Right cardiac atrium (tissue), 5 donors: ENCODE measurements around the gene BOC. TPM values are rescaled to one million over a fixed set of nuclear protein-coding genes. Genes with fewer than 3 reads are reported as not detected.

Experiments
- ATAC-seq, 2 donors: fragments of 200-7000 bp; cut with Tn5 transposase; one replicate each; pipeline versions ENCODE4 v1.8.0 to v1.9.1; 2020; ENCODE audit warnings: moderate library complexity in 2 of 2, mild to moderate bottlenecking in 1 of 2
- DNase-seq, 3 donors: peaks; one replicate each; pipeline ENCODE4 v3.0.0-alpha.2; 2020
- H3K27ac ChIP-seq: one replicate; pipeline ENCODE4 v1.5.1; 2013; ENCODE audit warnings: mild to moderate bottlenecking, low read length, control low read depth, moderate library complexity
- H3K27me3 ChIP-seq: one replicate; pipeline ENCODE4 v1.6.1; 2013; ENCODE audit not compliant: control insufficient read depth, insufficient read depth
- H3K4me1 ChIP-seq: one replicate; pipeline ENCODE4 v1.6.1; 2013; ENCODE audit warnings: low read length; ENCODE audit not compliant: control insufficient read depth, insufficient read depth
- H3K4me3 ChIP-seq: one replicate; pipeline ENCODE4 v1.5.1; 2013; ENCODE audit warnings: low read length, control low read depth
- H3K9me3 ChIP-seq: one replicate; pipeline ENCODE4 v1.6.1; 2013; ENCODE audit warnings: low read length; ENCODE audit not compliant: control insufficient read depth
- WGBS: extraction: QIAGEN DNeasy Blood & Tissue Kit; methylation state at CpG from one replicate; pipeline ENCODE4 v1.1.7; 2013; 5-methylcytosine and 5-hydroxymethylcytosine counted together
- intact Hi-C, 4 donors: fragments of 100-400 bp; cut with DNase I; formaldehyde crosslinking; loops; one replicate each; pipeline versions ENCODE4 v1.11.0 to v1.14.0; 2022 to 2023
- polyA plus RNA-seq: library from polyadenylated mRNA; stranded (reverse); fragments of 200-250 nt; gene quantifications from one replicate; pipeline ENCODE4 v1.2.3, GENCODE V29; 2013
- total RNA-seq, 4 donors: library from RNA; stranded (reverse); fragmentation: NEBNext Ultra II Directional; extraction: Animal tissue kit (Norgen Biotek cat#: 25700); gene quantifications; one replicate each; pipeline ENCODE4 v1.2.1, GENCODE V29; 2021
- donor health status: healthy with polysubstance abuse.
- donor health status: DM: no; HTN: yes; CAD: no.
- donor health status: DM: no; HTN: no; CAD: no.
- donor health status: DM: no; HTN: yes; CAD: no; lungs with severe emphysema.
- donor health status: DM: yes; HTN: yes; CAD: no.

BOC gene
- total and polyA plus RNA-seq, 5 donors: 5.2 to 45.3 (median 13.6) TPM

- H3K27me3 ChIP-seq: no peaks in the 10 kb centered on the region
- no peak overlapping the region for H3K27ac ChIP-seq
- DNase-seq: no peak
- H3K9me3 ChIP-seq: no peaks in the 10 kb centered on the region
- ATAC-seq: no peak
- no peak overlapping the region for H3K4me3 ChIP-seq
- peaks cover 5% of the 10 kb centered on the region for H3K4me1 ChIP-seq
- intact Hi-C loops: no loop called here
- WGBS: 77% methylated on average over 4 of the region's 4 CpGs
These were observed 41.2 kb downstream of the BOC start for GRCh38 chr3:113252553-113252952.

DNA sequence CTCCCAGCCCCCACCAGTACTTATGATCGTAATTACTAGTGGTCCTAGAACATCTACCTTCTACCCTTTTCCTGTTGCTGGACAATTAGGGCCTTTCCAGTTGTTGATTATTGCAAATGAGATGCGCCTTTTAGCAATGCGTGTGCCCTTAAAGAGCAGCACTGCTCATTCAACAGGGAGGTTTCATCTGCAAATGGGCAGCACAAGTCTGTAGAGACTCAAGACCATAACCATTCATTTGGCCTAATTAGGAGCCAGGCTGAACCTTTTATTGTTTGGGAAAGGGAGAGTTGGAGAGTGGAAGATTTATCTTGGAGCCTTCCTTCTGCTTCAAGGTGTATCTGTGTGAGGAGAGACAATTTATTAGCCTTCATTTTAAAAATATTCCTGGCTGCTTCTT is 42.3 kb downstream of the BOC start:
- DNase-seq (no peak), ATAC-seq (no peak)
- H3K4me1 ChIP-seq: peaks cover 2% of the 10 kb centered on the region
- intact Hi-C loops: no loop called here
- no peak overlapping the region for H3K4me3 ChIP-seq
- H3K9me3 ChIP-seq: no peaks in the 10 kb centered on the region
- no peak overlapping the region for H3K27ac ChIP-seq
- no peaks in the 10 kb centered on the region for H3K27me3 ChIP-seq
- 89% methylated on average over 3 of the region's 3 CpGs for WGBS

DNA sequence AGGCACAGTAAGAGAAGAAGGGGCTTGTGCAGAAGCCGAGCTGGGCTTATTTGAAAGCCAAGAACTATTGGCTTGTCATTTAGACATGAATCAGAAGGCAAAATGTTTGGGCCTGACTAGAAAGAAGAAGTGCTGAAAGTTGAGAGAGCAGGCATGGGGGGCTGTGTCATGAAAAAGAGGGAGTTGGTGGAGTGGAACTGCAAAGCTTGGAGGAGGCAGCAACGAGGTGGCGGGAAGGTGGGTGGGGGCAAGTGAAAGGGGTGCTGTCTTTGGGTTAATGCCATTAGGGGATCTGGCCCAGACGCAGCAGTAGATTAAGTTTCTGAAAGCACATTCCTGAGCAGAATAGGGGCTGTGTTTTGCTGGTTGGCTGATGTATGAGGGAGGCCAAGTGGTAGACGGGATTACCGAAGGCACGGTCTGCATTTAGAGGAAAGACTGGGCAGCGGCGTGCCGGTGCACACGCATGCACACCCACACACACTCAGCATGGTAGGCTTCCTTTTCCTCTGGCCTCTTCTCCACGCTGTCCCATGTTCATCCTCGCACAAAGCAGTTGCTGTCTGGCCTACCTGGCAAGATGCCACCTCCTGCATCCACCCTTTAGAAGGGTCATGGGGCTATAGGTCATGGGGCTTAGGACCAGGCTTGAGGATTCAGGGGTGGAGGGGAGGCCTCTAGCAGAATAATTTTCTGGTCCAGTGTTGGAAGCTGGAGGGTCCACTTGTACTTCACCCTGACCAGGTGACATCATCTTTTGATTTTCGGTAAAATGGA is 43.0 kb downstream of the BOC start:
- intact Hi-C loops: no loop called here
- peak; percentile 71 to 75 for ATAC-seq
- H3K27ac ChIP-seq: peak overlapping the region; percentile 10

DNA sequence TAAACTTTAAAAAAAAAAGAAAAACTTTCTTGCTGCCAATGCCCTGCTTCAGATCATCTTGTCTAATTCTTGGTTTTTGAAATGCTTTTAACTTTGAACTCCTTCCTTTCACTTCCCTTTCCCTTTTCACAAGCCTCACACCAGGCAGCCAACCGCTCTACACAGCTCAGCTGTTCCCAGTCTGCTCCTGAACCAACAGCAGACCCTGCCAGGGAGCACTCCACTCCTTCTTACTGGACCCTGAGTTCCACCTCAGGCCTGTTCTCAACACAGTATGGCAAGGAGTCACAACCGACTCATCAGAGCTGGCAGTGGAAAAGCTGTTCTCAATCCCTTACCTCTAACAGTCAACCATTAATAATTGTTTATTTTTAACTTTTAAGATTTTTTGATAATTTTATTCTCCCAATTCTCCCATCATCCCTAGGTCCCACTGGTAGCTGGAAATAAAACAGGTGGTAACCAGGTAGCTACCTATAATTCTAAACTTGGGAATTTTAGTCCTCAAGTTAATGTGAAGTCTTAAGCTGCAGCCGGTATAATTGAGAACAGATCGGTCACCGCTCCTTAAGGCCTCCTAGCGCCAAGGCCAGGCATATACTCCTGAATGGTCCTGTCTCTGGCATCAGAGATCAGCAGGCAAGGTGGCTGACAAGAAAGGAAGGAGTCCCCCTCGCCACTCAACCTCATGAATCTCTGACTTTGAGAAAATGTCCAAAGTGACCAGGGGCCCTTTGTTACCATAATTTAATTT is 43.9 kb downstream of the BOC start:
- peak; percentile 52 to 61 for ATAC-seq
- H3K4me1 ChIP-seq: peaks cover 2% of the 10 kb centered on the region
- 83% methylated on average over 7 of the region's 7 CpGs for WGBS

More for the DNA sequence above, 43.0 kb downstream of the BOC start:
- no peak overlapping the region for H3K4me3 ChIP-seq
- H3K27me3 ChIP-seq: no peaks in the 10 kb centered on the region
- DNase-seq: peak; percentile 53 to 81 (median 76)
- 56% methylated on average over 14 of the region's 14 CpGs for WGBS
- peaks cover 2% of the 10 kb centered on the region for H3K4me1 ChIP-seq
- H3K9me3 ChIP-seq: no peaks in the 10 kb centered on the region

GRCh38 chr3:113255854-113256615 is 44.7 kb downstream of the BOC start:
- Histone ChIP-seq H3K9me3 (no peaks in the 10 kb centered on the region), H3K27ac (no peak overlapping the region), H3K27me3 (no peaks in the 10 kb centered on the region), H3K4me3 (no peak overlapping the region), H3K4me1 (peaks cover 2% of the 10 kb centered on the region)
- WGBS: 85% methylated on average over 7 of the region's 7 CpGs
- intact Hi-C loops: no loop called here
- ATAC-seq (no peak), DNase-seq (no peak)

More for the DNA sequence above, 43.9 kb downstream of the BOC start:
- no peak overlapping the region for H3K27ac ChIP-seq
- no peak overlapping the region for H3K4me3 ChIP-seq
- no peak for DNase-seq
- no peaks in the 10 kb centered on the region for H3K9me3 ChIP-seq
- no peaks in the 10 kb centered on the region for H3K27me3 ChIP-seq
- intact Hi-C loops: no loop called here

- no peak for ATAC-seq
- 79% methylated on average over 4 of the region's 4 CpGs for WGBS
These were observed 47.0 kb downstream of the BOC start for GRCh38 chr3:113258361-113258760.

DNA sequence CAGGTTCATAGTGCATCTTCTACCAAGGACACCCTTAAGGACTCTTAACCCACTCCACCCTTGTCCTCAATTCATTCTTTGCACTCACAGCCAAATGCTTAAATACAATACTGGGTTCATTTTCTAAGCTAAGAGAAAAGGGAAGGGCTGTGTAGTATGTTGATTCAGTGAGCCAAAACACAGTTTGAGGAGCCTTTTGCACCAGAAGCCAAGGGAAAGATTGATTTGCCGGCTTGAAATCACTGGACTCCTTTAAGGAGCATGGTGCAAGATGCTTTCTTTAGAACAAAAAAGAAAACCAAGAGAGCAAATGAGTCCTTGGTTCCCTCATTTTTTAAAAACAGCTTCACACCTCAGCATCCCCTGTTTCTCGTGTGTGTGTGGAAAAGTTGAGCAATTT is 47.8 kb downstream of the BOC start:
- ATAC-seq (no peak), DNase-seq (no peak)
- H3K9me3 ChIP-seq: no peaks in the 10 kb centered on the region
- 69% methylated on average over 2 of the region's 2 CpGs for WGBS
- no peaks in the 10 kb centered on the region for H3K27me3 ChIP-seq
- H3K4me3 ChIP-seq: no peak overlapping the region
- peaks cover 2% of the 10 kb centered on the region for H3K4me1 ChIP-seq
- intact Hi-C loops: no loop called here
- no peak overlapping the region for H3K27ac ChIP-seq

More at GRCh38 chr3:113258361-113258760, 47.0 kb downstream of the BOC start:
- Histone ChIP-seq H3K27ac (no peak overlapping the region), H3K9me3 (no peaks in the 10 kb centered on the region), H3K4me3 (no peak overlapping the region), H3K4me1 (peaks cover 2% of the 10 kb centered on the region), H3K27me3 (no peaks in the 10 kb centered on the region)
- no peak for DNase-seq
- intact Hi-C loops: no loop called here

DNA sequence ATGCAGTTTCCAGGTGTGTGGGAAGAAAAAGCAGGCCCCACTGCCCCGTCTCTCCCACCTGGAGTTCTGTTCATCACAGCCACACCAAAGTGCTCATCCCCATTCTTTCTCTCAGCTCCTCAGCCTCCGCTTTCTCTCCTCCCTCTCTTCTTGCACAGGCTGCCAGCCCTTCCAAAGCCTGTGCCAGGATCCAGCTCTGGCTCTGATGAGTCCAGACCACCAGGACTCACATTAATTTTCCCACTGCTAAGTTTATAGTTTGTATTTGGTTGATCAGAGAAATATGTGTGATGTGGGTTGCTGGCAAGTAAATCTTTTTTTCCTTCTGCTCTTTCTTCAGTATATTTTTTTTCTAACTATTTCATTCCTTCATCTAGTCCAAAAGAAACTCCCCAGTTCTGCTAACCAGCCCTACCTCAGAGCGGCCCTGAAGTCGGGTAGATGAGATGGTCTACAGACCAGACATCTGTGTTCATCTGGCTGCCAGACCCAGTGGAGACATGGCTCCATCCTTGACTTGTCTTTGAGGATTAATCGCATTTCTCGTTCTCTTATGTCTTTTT is 49.8 kb downstream of the BOC start:
- no peak overlapping the region for H3K4me3 ChIP-seq
- intact Hi-C loops: no loop called here
- no peaks in the 10 kb centered on the region for H3K4me1 ChIP-seq
- no peaks in the 10 kb centered on the region for H3K9me3 ChIP-seq
- peak overlapping the region; percentile 18 for H3K27ac ChIP-seq
- peak in 1 of 3 donors; percentile 69 for DNase-seq
- WGBS: 61% methylated on average over 6 of the region's 6 CpGs
- no peaks in the 10 kb centered on the region for H3K27me3 ChIP-seq
- ATAC-seq: peak; percentile 44 to 52

- WGBS: 45% methylated on average over 1 of the region's 1 CpG
- Histone ChIP-seq H3K9me3 (no peaks in the 10 kb centered on the region), H3K4me1 (no peaks in the 10 kb centered on the region), H3K27ac (peak overlapping the region; percentile 59), H3K4me3 (no peak overlapping the region), H3K27me3 (no peaks in the 10 kb centered on the region)
- ATAC-seq (peak; percentile 94 to 97), DNase-seq (peak in 1 of 3 donors; percentile 75)
- intact Hi-C loops: no loop called here
These were observed 50.4 kb downstream of the BOC start for GRCh38 chr3:113261626-113262303.

GRCh38 chr3:113262304-113262665 is 50.9 kb downstream of the BOC start:
- intact Hi-C loops: no loop called here
- Histone ChIP-seq H3K27me3 (no peaks in the 10 kb centered on the region), H3K27ac (no peak overlapping the region), H3K9me3 (no peaks in the 10 kb centered on the region), H3K4me3 (no peak overlapping the region), H3K4me1 (no peaks in the 10 kb centered on the region)
- DNase-seq (no peak), ATAC-seq (no peak)
- WGBS: 62% methylated on average over 2 of the region's 2 CpGs
